GM23338 (cell line): ENCODE data around the gene SMIM35. TPM values are rescaled to one million over a fixed set of nuclear protein-coding genes. Genes with fewer than 3 reads are reported as not detected.

Source experiments
- ATAC-seq: fragments of 200-7000 bp; cut with Tn5 transposase; 3 replicates; pipeline ENCODE4 v1.9.1; 2020
- DNase-seq: peaks from one replicate; pipeline ENCODE4 v3.0.0-alpha.2; 2015; ENCODE audit warnings: low spot score
- H2AFZ ChIP-seq: fragments of 200-600 bp; sonication (generic); 2 replicates; pipeline ENCODE4 v1.8.0; 2016; ENCODE audit warnings: antibody characterized with exemption, mild to moderate bottlenecking, moderate library complexity
- H3F3A ChIP-seq: fragments of 200-600 bp; sonication (generic); replicated peaks from 2 replicates; pipeline ENCODE4 v1.8.0; 2017; ENCODE audit warnings: antibody characterized with exemption, mixed run types, low read depth
- H3K27ac ChIP-seq: fragments of 200-600 bp; sonication (generic); 2 replicates; pipeline ENCODE4 v1.6.1; 2016; ENCODE audit warnings: low read depth
- H3K27me3 ChIP-seq: fragments of 200-600 bp; sonication (generic); 2 replicates; pipeline ENCODE4 v1.8.0; 2016; ENCODE audit warnings: mild to moderate bottlenecking, mixed run types, moderate library complexity; ENCODE audit not compliant: insufficient read depth
- H3K36me3 ChIP-seq: fragments of 200-600 bp; sonication (generic); 2 replicates; pipeline ENCODE4 v1.8.0; 2016; ENCODE audit warnings: mild to moderate bottlenecking; ENCODE audit not compliant: insufficient read depth
- H3K4me1 ChIP-seq: fragments of 200-600 bp; sonication (generic); 2 replicates; pipeline ENCODE4 v1.8.0; 2016; ENCODE audit warnings: mild to moderate bottlenecking, moderate library complexity; ENCODE audit not compliant: insufficient read depth
- H3K4me2 ChIP-seq: fragments of 200-600 bp; sonication (generic); 2 replicates; pipeline ENCODE4 v1.7.1; 2017; ENCODE audit warnings: mixed run types
- H3K4me3 ChIP-seq: fragments of 200-600 bp; sonication (generic); 2 replicates; pipeline ENCODE4 v1.6.1; 2016; ENCODE audit warnings: mixed run types
- H3K79me2 ChIP-seq: fragments of 200-600 bp; sonication (generic); replicated peaks from 2 replicates; pipeline ENCODE4 v1.8.0; 2017; ENCODE audit warnings: mild to moderate bottlenecking; ENCODE audit not compliant: insufficient read depth
- H3K9me2 ChIP-seq: fragments of 200-600 bp; sonication (generic); 2 replicates; pipeline ENCODE4 v1.8.0; 2017; ENCODE audit not compliant: insufficient read depth
- H4K20me1 ChIP-seq: fragments of 200-600 bp; sonication (generic); replicated peaks from 2 replicates; pipeline ENCODE4 v1.8.0; 2017; ENCODE audit warnings: mild to moderate bottlenecking; ENCODE audit not compliant: insufficient read depth
- H3K27ac Mint-ChIP-seq: 2 replicates; pipeline ENCODE4 v1.8.0; 2020; ENCODE audit warnings: inconsistent platforms, mild to moderate bottlenecking, moderate library complexity, mixed read lengths
- H3K27me3 Mint-ChIP-seq: 3 replicates; pipeline ENCODE4 v1.8.0; 2022; ENCODE audit warnings: low read depth, mild to moderate bottlenecking, moderate library complexity, mixed read lengths, inconsistent platforms; ENCODE audit not compliant: insufficient read depth, poor library complexity
- H3K36me3 Mint-ChIP-seq: 3 replicates; pipeline ENCODE4 v1.8.0; 2021; ENCODE audit warnings: low read depth, mild to moderate bottlenecking, inconsistent platforms, moderate library complexity, mixed read lengths
- H3K4me1 Mint-ChIP-seq: 3 replicates; pipeline ENCODE4 v1.8.0; 2020; ENCODE audit warnings: mild to moderate bottlenecking, inconsistent platforms, mixed read lengths
- H3K4me3 Mint-ChIP-seq: 3 replicates; pipeline ENCODE4 v1.8.0; 2021; ENCODE audit warnings: moderate library complexity, mild to moderate bottlenecking, inconsistent platforms, mixed read lengths
- H3K9me3 Mint-ChIP-seq: 3 replicates; pipeline ENCODE4 v1.8.0; 2020; ENCODE audit warnings: moderate library complexity, mild to moderate bottlenecking, inconsistent platforms, mixed read lengths
- CREB1 ChIP-seq: fragments of 250-450 bp; sonication (Bioruptor Pico); IDR thresholded peaks from 2 replicates; pipeline ENCODE4 v1.5.0; 2020; ENCODE audit warnings: low read depth, mild to moderate bottlenecking, moderate library complexity
- CTCF ChIP-seq, 2 experiments: fragments of 200-600 bp in 1 of 2; sonication (generic) in 1 of 2; conservative IDR thresholded peaks; 2 replicates each; pipeline versions ENCODE4 v1.5.1 to v1.6.1; 2016 to 2017; ENCODE audit warnings: antibody characterized with exemption in 2 of 2, low read depth in 2 of 2, mild to moderate bottlenecking in 2 of 2, moderate library complexity in 1 of 2
- EZH2 ChIP-seq: fragments of 200-600 bp; sonication (generic); IDR thresholded peaks from one replicate; pipeline ENCODE4 v1.8.0; 2017; ENCODE audit warnings: antibody characterized with exemption, mild to moderate bottlenecking, low read depth; ENCODE audit not compliant: unreplicated experiment
- EZH2phosphoT487 ChIP-seq: fragments of 200-600 bp; sonication (generic); IDR thresholded peaks from one replicate; pipeline ENCODE4 v1.8.1; 2018; ENCODE audit warnings: antibody characterized with exemption; ENCODE audit not compliant: unreplicated experiment
- JUNB ChIP-seq: IDR thresholded peaks from one replicate; pipeline ENCODE4 v1.6.1; 2016; ENCODE audit warnings: antibody characterized with exemption; ENCODE audit not compliant: unreplicated experiment
- NANOG ChIP-seq: IDR thresholded peaks from 2 replicates; pipeline ENCODE4 v1.6.1; 2016; ENCODE audit warnings: antibody characterized with exemption, borderline replicate concordance
- POLR2AphosphoS5 ChIP-seq: IDR thresholded peaks from 2 replicates; pipeline ENCODE4 v1.6.1; 2016; ENCODE audit warnings: antibody characterized with exemption, low read depth
- STAT1 ChIP-seq: IDR thresholded peaks from one replicate; pipeline ENCODE4 v1.6.1; 2016; ENCODE audit warnings: antibody characterized with exemption; ENCODE audit not compliant: unreplicated experiment
- ZNF114 ChIP-seq: fragments of 250-450 bp; sonication (Bioruptor Pico); IDR thresholded peaks from 2 replicates; pipeline ENCODE4 v1.5.0; 2020; ENCODE audit warnings: mild to moderate bottlenecking, moderate library complexity
- ZNF331 ChIP-seq: fragments of 250-450 bp; sonication (Bioruptor Pico); IDR thresholded peaks from 2 replicates; pipeline ENCODE4 v1.5.0; 2020; ENCODE audit warnings: low read depth, mild to moderate bottlenecking, moderate library complexity
- ZNF462 ChIP-seq: fragments of 250-450 bp; sonication (Bioruptor Pico); IDR thresholded peaks from 2 replicates; pipeline ENCODE4 v1.5.0; 2020; ENCODE audit warnings: mild to moderate bottlenecking, moderate library complexity
- polyA plus RNA-seq: library from polyadenylated mRNA; unstranded; fragments of >200 nt; fragmentation: Nextera tagmentation; extraction: Ambion mirVana; gene quantifications from 2 replicates; pipeline ENCODE4 v1.2.1, GENCODE V29; 2016
- total RNA-seq: library from RNA; depleted of rRNA; stranded (reverse); fragments of >200 nt; shearing (Covaris generic); gene quantifications from 2 replicates; pipeline ENCODE4 v1.2.3, GENCODE V29; 2014
- TF ChIP-seq, protein P1 (sequence below): IDR thresholded peaks from 2 replicates; pipeline ENCODE4 v1.6.1; 2016; ENCODE audit warnings: antibody characterized with exemption
- TF ChIP-seq, protein P2 (sequence below): IDR thresholded peaks from one replicate; pipeline ENCODE4 v1.6.1; 2018; ENCODE audit warnings: antibody characterized with exemption; ENCODE audit not compliant: unreplicated experiment

SMIM35 gene
- total and polyA plus RNA-seq, 2 experiments from 2014 or later: not detected

DNA sequence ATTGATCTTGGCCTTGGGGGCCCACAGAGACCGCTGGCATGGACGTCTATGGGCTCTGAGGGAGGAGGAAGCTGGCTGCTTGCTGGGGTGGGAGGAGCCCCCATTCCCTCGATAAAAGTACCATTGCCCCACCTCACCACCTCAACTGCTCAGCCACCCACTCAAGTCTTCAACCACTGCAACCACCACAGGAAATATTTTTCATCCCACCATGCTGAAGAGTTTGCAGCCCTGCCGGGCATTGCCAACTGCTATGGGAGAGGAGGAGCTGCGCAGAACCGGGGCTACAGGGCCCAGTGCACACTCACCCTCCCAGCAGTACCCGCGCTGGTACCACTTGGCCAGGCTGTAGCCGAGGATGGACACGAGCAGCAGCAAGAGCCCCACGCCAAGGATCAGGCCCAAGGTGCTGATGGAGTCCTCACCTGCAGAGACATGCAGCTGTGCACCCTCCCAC is 71.3 kb downstream of the SMIM35 start:
- Histone ChIP-seq H3K4me1 (no peaks in the 10 kb centered on the region), H3K9me2 (0 out of 2 replicates have a peak, but pooled peaks cover 12% of the 10 kb centered on the region), H3K27ac (no peak overlapping the region), H3K4me2 (no peak overlapping the region), H3K27me3 (no peaks in the 10 kb centered on the region), H3F3A (no peaks in the 10 kb centered on the region), H2AFZ (no peak overlapping the region), H3K4me3 (no peak overlapping the region), H3K36me3 (no peaks in the 10 kb centered on the region), H3K79me2 (no peaks in the 10 kb centered on the region), H4K20me1 (no peaks in the 10 kb centered on the region)
- no peaks in the 10 kb centered on the region for H3K4me1 Mint-ChIP-seq
- H3K4me3 Mint-ChIP-seq: no peak overlapping the region
- TF ChIP-seq EZH2 (no peak), EZH2phosphoT487 (no peak), ZNF462 (CRISPR knock-in tag) (no peak), POLR2AphosphoS5 (no peak), CREB1 (no peak), ZNF114 (no peak), ZNF331 (CRISPR knock-in tag) (no peak), JUNB (no peak), CTCF (conservative IDR thresholded peaks at IDR 0.05; ENCODE audit: low read depth in 2 of 2) (no peak), NANOG (no peak), STAT1 (no peak)
- TF ChIP-seq, protein P1, sequence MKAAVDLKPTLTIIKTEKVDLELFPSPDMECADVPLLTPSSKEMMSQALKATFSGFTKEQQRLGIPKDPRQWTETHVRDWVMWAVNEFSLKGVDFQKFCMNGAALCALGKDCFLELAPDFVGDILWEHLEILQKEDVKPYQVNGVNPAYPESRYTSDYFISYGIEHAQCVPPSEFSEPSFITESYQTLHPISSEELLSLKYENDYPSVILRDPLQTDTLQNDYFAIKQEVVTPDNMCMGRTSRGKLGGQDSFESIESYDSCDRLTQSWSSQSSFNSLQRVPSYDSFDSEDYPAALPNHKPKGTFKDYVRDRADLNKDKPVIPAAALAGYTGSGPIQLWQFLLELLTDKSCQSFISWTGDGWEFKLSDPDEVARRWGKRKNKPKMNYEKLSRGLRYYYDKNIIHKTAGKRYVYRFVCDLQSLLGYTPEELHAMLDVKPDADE: no peak
- TF ChIP-seq, protein P2, sequence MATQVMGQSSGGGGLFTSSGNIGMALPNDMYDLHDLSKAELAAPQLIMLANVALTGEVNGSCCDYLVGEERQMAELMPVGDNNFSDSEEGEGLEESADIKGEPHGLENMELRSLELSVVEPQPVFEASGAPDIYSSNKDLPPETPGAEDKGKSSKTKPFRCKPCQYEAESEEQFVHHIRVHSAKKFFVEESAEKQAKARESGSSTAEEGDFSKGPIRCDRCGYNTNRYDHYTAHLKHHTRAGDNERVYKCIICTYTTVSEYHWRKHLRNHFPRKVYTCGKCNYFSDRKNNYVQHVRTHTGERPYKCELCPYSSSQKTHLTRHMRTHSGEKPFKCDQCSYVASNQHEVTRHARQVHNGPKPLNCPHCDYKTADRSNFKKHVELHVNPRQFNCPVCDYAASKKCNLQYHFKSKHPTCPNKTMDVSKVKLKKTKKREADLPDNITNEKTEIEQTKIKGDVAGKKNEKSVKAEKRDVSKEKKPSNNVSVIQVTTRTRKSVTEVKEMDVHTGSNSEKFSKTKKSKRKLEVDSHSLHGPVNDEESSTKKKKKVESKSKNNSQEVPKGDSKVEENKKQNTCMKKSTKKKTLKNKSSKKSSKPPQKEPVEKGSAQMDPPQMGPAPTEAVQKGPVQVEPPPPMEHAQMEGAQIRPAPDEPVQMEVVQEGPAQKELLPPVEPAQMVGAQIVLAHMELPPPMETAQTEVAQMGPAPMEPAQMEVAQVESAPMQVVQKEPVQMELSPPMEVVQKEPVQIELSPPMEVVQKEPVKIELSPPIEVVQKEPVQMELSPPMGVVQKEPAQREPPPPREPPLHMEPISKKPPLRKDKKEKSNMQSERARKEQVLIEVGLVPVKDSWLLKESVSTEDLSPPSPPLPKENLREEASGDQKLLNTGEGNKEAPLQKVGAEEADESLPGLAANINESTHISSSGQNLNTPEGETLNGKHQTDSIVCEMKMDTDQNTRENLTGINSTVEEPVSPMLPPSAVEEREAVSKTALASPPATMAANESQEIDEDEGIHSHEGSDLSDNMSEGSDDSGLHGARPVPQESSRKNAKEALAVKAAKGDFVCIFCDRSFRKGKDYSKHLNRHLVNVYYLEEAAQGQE: no peak
- DNase-seq: no peak
- H3K27me3 Mint-ChIP-seq: peaks cover 5% of the 10 kb centered on the region
- ATAC-seq: no peak
- H3K9me3 Mint-ChIP-seq: peaks cover 15% of the 10 kb centered on the region
- no peaks in the 10 kb centered on the region for H3K36me3 Mint-ChIP-seq
- H3K27ac Mint-ChIP-seq: no peak overlapping the region
